Neural cell (in vitro differentiated cells): ENCODE results near the gene PLCH1. TPM values are rescaled to one million over a fixed set of nuclear protein-coding genes. Genes with fewer than 3 reads are reported as not detected.

Experiments used
- H2AFZ ChIP-seq: fragments of 200-600, 300-800 bp; sonication (generic), shearing (Covaris generic); 2 replicates; pipeline ENCODE4 v1.6.0; 2014; ENCODE audit warnings: low read depth, mild to moderate bottlenecking, antibody characterized with exemption, low read length, moderate library complexity
- H3F3A ChIP-seq: fragments of 200-600 bp; shearing (Covaris generic); 2 replicates; pipeline ENCODE4 v1.6.1; 2016; ENCODE audit warnings: mild to moderate bottlenecking, moderate library complexity, mixed read lengths, antibody characterized with exemption, low read length; ENCODE audit not compliant: insufficient read depth, poor library complexity, severe bottlenecking
- H3K27ac ChIP-seq: fragments of 200-600, 300-800 bp; sonication (generic), shearing (Covaris generic); 2 replicates; pipeline ENCODE4 v1.5.1; 2014; ENCODE audit warnings: mild to moderate bottlenecking, low read length, moderate library complexity
- H3K27me3 ChIP-seq: fragments of 300-800, 200-600 bp; sonication (generic), shearing (Covaris generic); 2 replicates; pipeline ENCODE4 v1.6.0; 2014; ENCODE audit warnings: mild to moderate bottlenecking, low read depth, low read length, moderate library complexity; ENCODE audit not compliant: insufficient read depth
- H3K36me3 ChIP-seq: fragments of 300-800, 200-600 bp; sonication (generic), shearing (Covaris generic); 2 replicates; pipeline ENCODE4 v1.5.1; 2014; ENCODE audit warnings: mild to moderate bottlenecking, antibody characterized with exemption, low read length, moderate library complexity; ENCODE audit not compliant: insufficient read depth
- H3K4me2 ChIP-seq: fragments of 300-800, 200-600 bp; sonication (generic), shearing (Covaris generic); 2 replicates; pipeline ENCODE4 v1.6.0; 2014; ENCODE audit warnings: mild to moderate bottlenecking, low read length
- H3K4me3 ChIP-seq: fragments of 300-800, 200-600 bp; sonication (generic), shearing (Covaris generic); 2 replicates; pipeline ENCODE4 v1.5.1; 2014; ENCODE audit warnings: mild to moderate bottlenecking, low read length, moderate library complexity
- H3K79me2 ChIP-seq: fragments of 200-600 bp; shearing (Covaris generic); replicated peaks from 2 replicates; pipeline ENCODE4 v1.6.0; 2014; ENCODE audit warnings: mild to moderate bottlenecking, low read length, moderate library complexity; ENCODE audit not compliant: insufficient read depth
- H3K9ac ChIP-seq: fragments of 300-800, 200-600 bp; sonication (generic), shearing (Covaris generic); 2 replicates; pipeline ENCODE4 v1.6.1; 2016; ENCODE audit warnings: mild to moderate bottlenecking, low read length, mixed read lengths
- H3K9me2 ChIP-seq: fragments of 200-600 bp; shearing (Covaris generic); 2 replicates; pipeline ENCODE4 v1.6.1; 2016; ENCODE audit warnings: mild to moderate bottlenecking, low read length, mixed read lengths; ENCODE audit not compliant: insufficient read depth
- H3K9me3 ChIP-seq: fragments of 200-600, 300-800 bp; sonication (generic), shearing (Covaris generic); 2 replicates; pipeline ENCODE4 v1.6.1; 2016; ENCODE audit warnings: mild to moderate bottlenecking, mixed run types, low read length, moderate library complexity, mixed read lengths
- H4K20me1 ChIP-seq: fragments of 200-600 bp; shearing (Covaris generic); 2 replicates; pipeline ENCODE4 v1.6.1; 2016; ENCODE audit warnings: mild to moderate bottlenecking, mixed run types; ENCODE audit not compliant: insufficient read depth
- EP300 ChIP-seq: fragments of 450-650 bp; conservative IDR thresholded peaks from 2 replicates; pipeline ENCODE4 v1.6.1; 2014; ENCODE audit warnings: antibody characterized with exemption, mild to moderate bottlenecking, moderate library complexity; ENCODE audit not compliant: poor library complexity, severe bottlenecking
- EZH2 ChIP-seq: fragments of 200-600, 300-800 bp; shearing (Covaris generic), sonication (generic); IDR thresholded peaks from 2 replicates; pipeline ENCODE4 v1.6.1; 2014; ENCODE audit warnings: antibody characterized with exemption, low read length, borderline replicate concordance, mild to moderate bottlenecking; ENCODE audit not compliant: insufficient read depth, poor library complexity, severe bottlenecking
- MXI1 ChIP-seq: fragments of 450-650 bp; conservative IDR thresholded peaks from 2 replicates; pipeline ENCODE4 v1.6.1; 2014; ENCODE audit warnings: antibody characterized with exemption, mild to moderate bottlenecking; ENCODE audit not compliant: poor library complexity, severe bottlenecking
- POLR2AphosphoS5 ChIP-seq: IDR thresholded peaks from 2 replicates; pipeline ENCODE4 v1.6.1; 2012
- RAD21 ChIP-seq: fragments of 450-650 bp; conservative IDR thresholded peaks from 2 replicates; pipeline ENCODE4 v1.6.1; 2014; ENCODE audit warnings: antibody characterized with exemption, mild to moderate bottlenecking, moderate library complexity
- SMC3 ChIP-seq: fragments of 450-650 bp; conservative IDR thresholded peaks from 2 replicates; pipeline ENCODE4 v1.6.1; 2014; ENCODE audit warnings: antibody characterized with exemption, mild to moderate bottlenecking, moderate library complexity; ENCODE audit not compliant: poor library complexity
- TAF1 ChIP-seq: IDR thresholded peaks from 2 replicates; pipeline ENCODE4 v1.6.1; 2012; ENCODE audit warnings: low read depth
- polyA plus RNA-seq: library from polyadenylated mRNA; depleted of rRNA; stranded (reverse); fragments of >200 nt; gene quantifications from 2 replicates; pipeline ENCODE4 v1.2.3, GENCODE V29; 2014
- TF ChIP-seq, protein P1 (sequence below): IDR thresholded peaks from 2 replicates; pipeline ENCODE4 v1.6.1; 2012; ENCODE audit warnings: borderline replicate concordance
- TF ChIP-seq, protein P2 (sequence below): fragments of 450-650 bp; IDR thresholded peaks from 2 replicates; pipeline ENCODE4 v1.5.1; 2014; ENCODE audit warnings: antibody characterized with exemption, mild to moderate bottlenecking, moderate library complexity; ENCODE audit not compliant: poor library complexity, severe bottlenecking

Gene PLCH1
- polyA plus RNA-seq, 1 donor from 2014 or later, result 13.5 TPM

- Histone ChIP-seq H3K4me3 (no peak overlapping the region), H3K9me2 (no peaks in the 10 kb centered on the region), H3K27me3 (no peaks in the 10 kb centered on the region), H2AFZ (no peak overlapping the region), H4K20me1 (no peaks in the 10 kb centered on the region), H3K79me2 (no peaks in the 10 kb centered on the region), H3K9me3 (no peaks in the 10 kb centered on the region), H3K36me3 (no peaks in the 10 kb centered on the region), H3K9ac (no peak overlapping the region), H3K4me2 (no peak overlapping the region), H3K27ac (no peak overlapping the region), H3F3A (no peaks in the 10 kb centered on the region)
- TF ChIP-seq, protein P1, sequence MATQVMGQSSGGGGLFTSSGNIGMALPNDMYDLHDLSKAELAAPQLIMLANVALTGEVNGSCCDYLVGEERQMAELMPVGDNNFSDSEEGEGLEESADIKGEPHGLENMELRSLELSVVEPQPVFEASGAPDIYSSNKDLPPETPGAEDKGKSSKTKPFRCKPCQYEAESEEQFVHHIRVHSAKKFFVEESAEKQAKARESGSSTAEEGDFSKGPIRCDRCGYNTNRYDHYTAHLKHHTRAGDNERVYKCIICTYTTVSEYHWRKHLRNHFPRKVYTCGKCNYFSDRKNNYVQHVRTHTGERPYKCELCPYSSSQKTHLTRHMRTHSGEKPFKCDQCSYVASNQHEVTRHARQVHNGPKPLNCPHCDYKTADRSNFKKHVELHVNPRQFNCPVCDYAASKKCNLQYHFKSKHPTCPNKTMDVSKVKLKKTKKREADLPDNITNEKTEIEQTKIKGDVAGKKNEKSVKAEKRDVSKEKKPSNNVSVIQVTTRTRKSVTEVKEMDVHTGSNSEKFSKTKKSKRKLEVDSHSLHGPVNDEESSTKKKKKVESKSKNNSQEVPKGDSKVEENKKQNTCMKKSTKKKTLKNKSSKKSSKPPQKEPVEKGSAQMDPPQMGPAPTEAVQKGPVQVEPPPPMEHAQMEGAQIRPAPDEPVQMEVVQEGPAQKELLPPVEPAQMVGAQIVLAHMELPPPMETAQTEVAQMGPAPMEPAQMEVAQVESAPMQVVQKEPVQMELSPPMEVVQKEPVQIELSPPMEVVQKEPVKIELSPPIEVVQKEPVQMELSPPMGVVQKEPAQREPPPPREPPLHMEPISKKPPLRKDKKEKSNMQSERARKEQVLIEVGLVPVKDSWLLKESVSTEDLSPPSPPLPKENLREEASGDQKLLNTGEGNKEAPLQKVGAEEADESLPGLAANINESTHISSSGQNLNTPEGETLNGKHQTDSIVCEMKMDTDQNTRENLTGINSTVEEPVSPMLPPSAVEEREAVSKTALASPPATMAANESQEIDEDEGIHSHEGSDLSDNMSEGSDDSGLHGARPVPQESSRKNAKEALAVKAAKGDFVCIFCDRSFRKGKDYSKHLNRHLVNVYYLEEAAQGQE, result no peak
These were observed 303.8 kb downstream of the PLCH1 start for GRCh38 chr3:155441026-155441425.

DNA sequence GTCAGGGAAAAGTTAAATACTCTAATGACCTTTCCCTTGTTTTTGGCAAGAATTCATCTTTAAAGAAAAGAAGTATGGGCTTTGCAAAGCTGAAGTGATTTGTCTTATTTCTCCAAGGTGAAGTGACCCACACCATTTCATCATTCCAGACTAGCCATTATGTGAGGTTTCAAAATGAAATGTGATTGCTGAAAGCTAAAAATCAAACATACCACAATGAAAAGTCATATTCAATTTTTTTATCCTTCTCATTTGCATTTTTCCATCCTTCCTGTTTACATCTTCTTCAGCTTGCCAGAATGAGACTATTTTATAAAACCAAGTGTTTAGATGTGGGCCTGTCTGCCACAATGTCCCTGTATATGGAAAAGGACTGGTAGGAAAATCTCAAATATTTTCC, 309.1 kb downstream of the PLCH1 start:
- H3K9me2 ChIP-seq, result no peaks in the 10 kb centered on the region
- no peak overlapping the region for H3K4me3 ChIP-seq
- H3K9ac ChIP-seq, result no peak overlapping the region
- H2AFZ ChIP-seq, result no peak overlapping the region
- H3K27me3 ChIP-seq, result no peaks in the 10 kb centered on the region
- H3K79me2 ChIP-seq, result no peaks in the 10 kb centered on the region
- no peak overlapping the region for H3K27ac ChIP-seq
- H3K4me2 ChIP-seq, result no peak overlapping the region
- H3F3A ChIP-seq, result no peaks in the 10 kb centered on the region
- H3K9me3 ChIP-seq, result no peaks in the 10 kb centered on the region
- no peaks in the 10 kb centered on the region for H4K20me1 ChIP-seq
- TF ChIP-seq MXI1 (no peak), SMC3 (no peak), RAD21 (no peak), POLR2AphosphoS5 (no peak), EZH2 (no peak), EP300 (no peak), TAF1 (no peak)
- TF ChIP-seq, protein P2, sequence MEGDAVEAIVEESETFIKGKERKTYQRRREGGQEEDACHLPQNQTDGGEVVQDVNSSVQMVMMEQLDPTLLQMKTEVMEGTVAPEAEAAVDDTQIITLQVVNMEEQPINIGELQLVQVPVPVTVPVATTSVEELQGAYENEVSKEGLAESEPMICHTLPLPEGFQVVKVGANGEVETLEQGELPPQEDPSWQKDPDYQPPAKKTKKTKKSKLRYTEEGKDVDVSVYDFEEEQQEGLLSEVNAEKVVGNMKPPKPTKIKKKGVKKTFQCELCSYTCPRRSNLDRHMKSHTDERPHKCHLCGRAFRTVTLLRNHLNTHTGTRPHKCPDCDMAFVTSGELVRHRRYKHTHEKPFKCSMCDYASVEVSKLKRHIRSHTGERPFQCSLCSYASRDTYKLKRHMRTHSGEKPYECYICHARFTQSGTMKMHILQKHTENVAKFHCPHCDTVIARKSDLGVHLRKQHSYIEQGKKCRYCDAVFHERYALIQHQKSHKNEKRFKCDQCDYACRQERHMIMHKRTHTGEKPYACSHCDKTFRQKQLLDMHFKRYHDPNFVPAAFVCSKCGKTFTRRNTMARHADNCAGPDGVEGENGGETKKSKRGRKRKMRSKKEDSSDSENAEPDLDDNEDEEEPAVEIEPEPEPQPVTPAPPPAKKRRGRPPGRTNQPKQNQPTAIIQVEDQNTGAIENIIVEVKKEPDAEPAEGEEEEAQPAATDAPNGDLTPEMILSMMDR, result no peak
- TF ChIP-seq, protein P1, result no peak
- no peaks in the 10 kb centered on the region for H3K36me3 ChIP-seq
